ENCODE data around the gene OPCML.

GRCh38 chr11:133529807-133530500, 2.3 kb downstream of the OPCML start:
- no peak for TF ChIP-seq SUZ12 (IDR thresholded peaks at IDR 0.05; ENCODE audit: low read depth, low read length)
- no peak for TF ChIP-seq MAX (IDR thresholded peaks at IDR 0.05)
- TF ChIP-seq ATF7 (IDR thresholded peaks at IDR 0.05): no peak
- no peak for TF ChIP-seq ATF7 (CRISPR knock-in tag; IDR thresholded peaks at IDR 0.05)
- no peak for TF ChIP-seq AKNA (CRISPR knock-in tag; IDR thresholded peaks at IDR 0.05; ENCODE audit: borderline replicate concordance)
- no peak for TF ChIP-seq RXRA (CRISPR knock-in tag; IDR thresholded peaks at IDR 0.05)
- no peak for TF ChIP-seq GTF2F1 (IDR thresholded peaks at IDR 0.05; ENCODE audit: low read length)
- TF ChIP-seq RORA (CRISPR knock-in tag; IDR thresholded peaks at IDR 0.05): no peak
- no peak for TF ChIP-seq CTCF (CRISPR knock-in tag; IDR thresholded peaks at IDR 0.05)
- TF ChIP-seq REPIN1 (CRISPR knock-in tag; IDR thresholded peaks at IDR 0.05; ENCODE audit: borderline replicate concordance, low read depth): no peak
- no peak for TF ChIP-seq TARDBP (CRISPR knock-in tag; IDR thresholded peaks at IDR 0.05)
- no peak for TF ChIP-seq NFYB (CRISPR knock-in tag; IDR thresholded peaks at IDR 0.05)

Measured in HepG2 (cell line).